Testis (tissue), 3 donors: Measurements from ENCODE around the gene RAI1. TPM values are rescaled to one million over a fixed set of nuclear protein-coding genes. Genes with fewer than 3 reads are reported as not detected.

Source experiments
- DNase-seq: peaks from one replicate; pipeline ENCODE4 v3.0.0-alpha.2; 2019
- H3K27ac ChIP-seq, 2 donors: fragments of 200-600 bp; sonication (generic); one replicate each; pipeline ENCODE4 v1.5.1; 2019
- H3K27me3 ChIP-seq: fragments of 200-600 bp; sonication (generic); one replicate; pipeline ENCODE4 v1.5.1; 2019
- H3K36me3 ChIP-seq: fragments of 200-600 bp; sonication (generic); one replicate; pipeline ENCODE4 v1.5.1; 2017; ENCODE audit warnings: low read depth; ENCODE audit errors: missing control alignments
- H3K4me1 ChIP-seq: fragments of 200-600 bp; sonication (generic); one replicate; pipeline ENCODE4 v1.5.1; 2019
- H3K4me3 ChIP-seq, 2 donors: fragments of 200-600 bp; sonication (generic); one replicate each; pipeline ENCODE4 v1.5.1; 2017 to 2019
- H3K9me3 ChIP-seq: fragments of 200-600 bp; sonication (generic); one replicate; pipeline ENCODE4 v1.5.1; 2017
- CTCF ChIP-seq, 3 experiments: fragments of 450-650 bp in 2 of 3; fragments of 200-600 bp in 1 of 3; sonication (generic) in 1 of 3; IDR thresholded peaks; one replicate each; pipeline ENCODE4 v1.5.1; 2016 to 2019; ENCODE audit warnings: antibody characterized with exemption in 3 of 3, mild to moderate bottlenecking in 2 of 3, moderate library complexity in 1 of 3
- POLR2A ChIP-seq: fragments of 450-650 bp; IDR thresholded peaks from one replicate; pipeline ENCODE4 v1.6.1; 2017; ENCODE audit warnings: antibody characterized with exemption, mild to moderate bottlenecking, moderate library complexity
- WGBS, 2 donors: methylation state at CpG; one replicate each; pipeline ENCODE4 v1.1.5; 2018; 5-methylcytosine and 5-hydroxymethylcytosine counted together
- intact Hi-C: fragments of 100-400 bp; cut with DNase I; formaldehyde crosslinking; loops from one replicate; pipeline ENCODE4 v1.15.1; 2023; ENCODE audit warnings: low total_unique reads
- polyA plus RNA-seq: library from polyadenylated mRNA; stranded (reverse); fragments of 350-450 nt; fragmentation: Illumina TruSeq; extraction: RNeasy Lipid Tissue Mini Kit (QIAGEN cat#74804); gene quantifications from one replicate; pipeline ENCODE4 v1.2.3, GENCODE V29; 2014; ENCODE audit warnings: low read depth, low replicate concordance; ENCODE audit not compliant: insufficient read depth
- total RNA-seq, 2 donors: library from RNA; depleted of rRNA; stranded (reverse); fragments of >200 nt; gene quantifications; one replicate each; pipeline ENCODE4 v1.2.3, GENCODE V29; 2016

The RAI1 gene
- total and polyA plus RNA-seq, 3 donors from 2014 or later: 17.5 to 44.5 (median 42.8) TPM

GRCh38 chr17:17794382-17794781 lies 113.1 kb downstream of the RAI1 start:
- 95 to 97% methylated on average over 28 to 31 of the region's 31 CpGs for WGBS, 2 donors
- intact Hi-C loops: no loop called here
- Histone ChIP-seq H3K36me3 (no peaks in the 10 kb centered on the region), H3K27me3 (no peaks in the 10 kb centered on the region), H3K4me3 (no peak overlapping the region), H3K27ac (no peak overlapping the region), H3K4me1 (peaks cover 14% of the 10 kb centered on the region), H3K9me3 (no peaks in the 10 kb centered on the region)
- no peak for DNase-seq
- TF ChIP-seq POLR2A (no peak), CTCF (IDR thresholded peaks at IDR 0.05) (no peak)

- Histone ChIP-seq H3K4me3 (no peak overlapping the region), H3K27me3 (no peaks in the 10 kb centered on the region), H3K4me1 (peaks cover 14% of the 10 kb centered on the region), H3K27ac (no peak overlapping the region), H3K36me3 (no peaks in the 10 kb centered on the region), H3K9me3 (no peaks in the 10 kb centered on the region)
- no peak for TF ChIP-seq CTCF (IDR thresholded peaks at IDR 0.05)
- TF ChIP-seq POLR2A: no peak
- no peak for DNase-seq
- 65 to 80% methylated on average over 1 to 12 of the region's 12 CpGs for WGBS, 2 donors
- intact Hi-C loops: no loop called here
These were observed 114.0 kb downstream of the RAI1 start for GRCh38 chr17:17795296-17795695.

GRCh38 chr17:17795946-17796786 lies 114.9 kb downstream of the RAI1 start:
- H3K4me1 ChIP-seq: peaks cover 14% of the 10 kb centered on the region
- H3K27me3 ChIP-seq: no peaks in the 10 kb centered on the region
- DNase-seq: no peak
- H3K27ac ChIP-seq: no peak overlapping the region
- TF ChIP-seq CTCF (IDR thresholded peaks at IDR 0.05) (no peak), POLR2A (no peak)
- H3K36me3 ChIP-seq: no peaks in the 10 kb centered on the region
- WGBS, 2 donors: 94 to 96% methylated on average over 18 to 40 of the region's 40 CpGs
- no peaks in the 10 kb centered on the region for H3K9me3 ChIP-seq
- H3K4me3 ChIP-seq: no peak overlapping the region
- intact Hi-C loops: no loop called here

- no peak for DNase-seq
- 96 to 100% methylated on average over 12 to 13 of the region's 13 CpGs for WGBS, 2 donors
- H3K9me3 ChIP-seq: no peaks in the 10 kb centered on the region
- peaks cover 14% of the 10 kb centered on the region for H3K4me1 ChIP-seq
- no peaks in the 10 kb centered on the region for H3K27me3 ChIP-seq
- no peaks in the 10 kb centered on the region for H3K36me3 ChIP-seq
- intact Hi-C loops: no loop called here
- no peak overlapping the region for H3K4me3 ChIP-seq
- TF ChIP-seq CTCF (IDR thresholded peaks at IDR 0.05) (no peak), POLR2A (no peak)
- H3K27ac ChIP-seq: no peak overlapping the region
These were observed 115.5 kb downstream of the RAI1 start for GRCh38 chr17:17796787-17797061.
